OCI-LY7 (cell line): ENCODE results near the gene MARCO.

Experiments used
- EZH2phosphoT487 ChIP-seq: fragments of 200-600 bp; sonication (generic); IDR thresholded peaks from 2 replicates; pipeline ENCODE4 v1.6.1; 2018; ENCODE audit warnings: low read depth, borderline replicate concordance, mild to moderate bottlenecking, mixed run types, antibody characterized with exemption, low read length, moderate library complexity, mixed read lengths
- TF ChIP-seq, protein P1 (sequence below): fragments of 200-600 bp; sonication (generic); conservative IDR thresholded peaks from 2 replicates; pipeline ENCODE4 v1.5.1; 2014; ENCODE audit warnings: mild to moderate bottlenecking, antibody characterized with exemption, low read length, moderate library complexity, mixed read lengths

DNA sequence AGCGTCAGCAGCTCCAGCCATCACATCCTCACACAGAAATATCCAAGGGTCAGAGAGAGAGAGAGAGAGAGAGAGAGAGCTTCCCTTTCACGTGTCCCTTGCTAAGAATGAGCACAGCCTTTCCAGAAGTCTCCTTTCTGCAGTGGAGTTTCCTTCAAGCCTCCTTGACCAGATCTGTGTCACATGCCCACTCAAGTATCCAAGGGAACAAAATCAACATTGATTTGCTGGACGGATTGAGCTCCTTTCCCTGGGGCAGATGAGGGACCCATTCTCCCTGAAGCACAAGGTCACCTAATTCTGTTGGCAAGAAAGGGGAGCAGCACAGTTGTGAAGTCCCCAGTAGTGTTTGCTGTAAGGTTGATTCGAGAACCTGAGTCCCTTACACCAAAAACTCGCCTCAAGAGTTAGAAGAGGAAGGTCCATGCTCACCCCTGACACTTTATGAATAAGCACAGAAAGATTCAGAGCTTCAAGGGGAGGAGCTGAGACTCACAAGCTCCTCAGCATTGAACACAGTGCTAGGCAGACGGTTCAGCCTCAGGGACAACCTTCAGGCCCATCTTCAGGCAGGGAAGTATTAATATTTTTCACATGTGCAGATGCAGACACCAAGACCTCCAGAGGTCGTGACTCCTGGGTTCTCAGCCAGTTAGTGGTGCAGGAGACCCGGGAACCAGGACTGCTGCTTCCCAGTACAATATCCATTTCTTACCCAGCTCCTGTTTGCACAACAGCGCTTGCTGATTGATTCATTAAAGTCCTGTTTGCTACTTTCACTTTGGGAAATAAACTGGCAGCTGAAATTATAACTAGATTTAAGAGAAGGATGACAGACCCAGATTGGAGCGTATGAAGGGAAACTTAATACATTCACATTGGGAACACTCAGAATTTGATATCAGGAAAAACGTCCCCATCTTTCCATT, 38.2 kb upstream of the MARCO start:
- TF ChIP-seq, protein P1, sequence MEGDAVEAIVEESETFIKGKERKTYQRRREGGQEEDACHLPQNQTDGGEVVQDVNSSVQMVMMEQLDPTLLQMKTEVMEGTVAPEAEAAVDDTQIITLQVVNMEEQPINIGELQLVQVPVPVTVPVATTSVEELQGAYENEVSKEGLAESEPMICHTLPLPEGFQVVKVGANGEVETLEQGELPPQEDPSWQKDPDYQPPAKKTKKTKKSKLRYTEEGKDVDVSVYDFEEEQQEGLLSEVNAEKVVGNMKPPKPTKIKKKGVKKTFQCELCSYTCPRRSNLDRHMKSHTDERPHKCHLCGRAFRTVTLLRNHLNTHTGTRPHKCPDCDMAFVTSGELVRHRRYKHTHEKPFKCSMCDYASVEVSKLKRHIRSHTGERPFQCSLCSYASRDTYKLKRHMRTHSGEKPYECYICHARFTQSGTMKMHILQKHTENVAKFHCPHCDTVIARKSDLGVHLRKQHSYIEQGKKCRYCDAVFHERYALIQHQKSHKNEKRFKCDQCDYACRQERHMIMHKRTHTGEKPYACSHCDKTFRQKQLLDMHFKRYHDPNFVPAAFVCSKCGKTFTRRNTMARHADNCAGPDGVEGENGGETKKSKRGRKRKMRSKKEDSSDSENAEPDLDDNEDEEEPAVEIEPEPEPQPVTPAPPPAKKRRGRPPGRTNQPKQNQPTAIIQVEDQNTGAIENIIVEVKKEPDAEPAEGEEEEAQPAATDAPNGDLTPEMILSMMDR = no peak
- no peak for TF ChIP-seq EZH2phosphoT487
